UCSD-AML1 (cell line): ENCODE results near the gene RFX7.
A peak's percentile ranks its signal among the peaks of the same experiment; 100 is the strongest.

Source experiments
- DNase-seq: peaks from one replicate; lab custom pipeline; 2025; ENCODE audit not compliant: unreplicated experiment; lab: John Stamatoyannopoulos, UW

RFX7 gene

GRCh38 chr15:56244811-56245576 is 1.3 kb upstream of the RFX7 start:
- DNase-seq: peak; percentile 37

- peak; percentile 46 for DNase-seq
These were observed 545 bp upstream of the RFX7 start for GRCh38 chr15:56244038-56244810.

GRCh38 chr15:56242576-56243162 is 1.0 kb downstream of the RFX7 start:
- no peak for DNase-seq

GRCh38 chr15:56241374-56242105 is 2.1 kb downstream of the RFX7 start:
- no peak for DNase-seq

GRCh38 chr15:56240390-56240789 is 3.3 kb downstream of the RFX7 start:
- DNase-seq: no peak

- no peak for DNase-seq
These were observed 7.5 kb downstream of the RFX7 start for GRCh38 chr15:56236197-56236596.

GRCh38 chr15:56234804-56235203 is 8.9 kb downstream of the RFX7 start:
- DNase-seq: no peak

GRCh38 chr15:56233549-56233948 is 10.1 kb downstream of the RFX7 start:
- no peak for DNase-seq

- DNase-seq: no peak
These were observed 11.6 kb downstream of the RFX7 start for GRCh38 chr15:56232058-56232457.

- no peak for DNase-seq
These were observed 14.8 kb downstream of the RFX7 start for GRCh38 chr15:56228854-56229253.

GRCh38 chr15:56228352-56228751 is 15.3 kb downstream of the RFX7 start:
- DNase-seq: no peak

GRCh38 chr15:56227780-56228179 is 15.9 kb downstream of the RFX7 start:
- DNase-seq: no peak

- DNase-seq: no peak
These were observed 16.4 kb downstream of the RFX7 start for GRCh38 chr15:56227306-56227705.

- DNase-seq: no peak
These were observed 18.2 kb downstream of the RFX7 start for GRCh38 chr15:56225520-56225919.

GRCh38 chr15:56222302-56222701 is 21.4 kb downstream of the RFX7 start:
- no peak for DNase-seq

- DNase-seq: no peak
These were observed 26.3 kb downstream of the RFX7 start for GRCh38 chr15:56217341-56217740.

- DNase-seq: no peak
These were observed 27.9 kb downstream of the RFX7 start for GRCh38 chr15:56215769-56216168.

GRCh38 chr15:56211960-56212550 is 31.6 kb downstream of the RFX7 start:
- DNase-seq: no peak

- DNase-seq: no peak
These were observed 32.6 kb downstream of the RFX7 start for GRCh38 chr15:56211064-56211463.

- no peak for DNase-seq
These were observed 35.0 kb downstream of the RFX7 start for GRCh38 chr15:56208641-56209155.

- no peak for DNase-seq
These were observed 35.5 kb downstream of the RFX7 start for GRCh38 chr15:56208185-56208584.
